Gastrocnemius medialis (tissue), 4 donors: ENCODE results near the gene DIP2C. TPM values are rescaled to one million over a fixed set of nuclear protein-coding genes. Genes with fewer than 3 reads are reported as not detected.
"Not testable (repeated sequence)": the region's sequence is repeated elsewhere in the genome, so short reads cannot be mapped to it uniquely, and the experiment has no call there.

Experiments used
- ATAC-seq, 2 donors: fragments of 150-250 bp; one replicate each; pipeline ENCODE4 v1.9.1; 2016
- DNase-seq, 2 donors: peaks; one replicate each; pipeline ENCODE4 v3.0.0-alpha.2; 2019
- H3K27ac ChIP-seq, 4 donors: fragments of 200-600 bp; sonication (generic); 1 replicate in 1 of 4; 2 replicates in 3 of 4; pipeline ENCODE4 v1.5.1; 2016 to 2018; ENCODE audit warnings: mild to moderate bottlenecking in 2 of 4, moderate library complexity in 1 of 4
- H3K27me3 ChIP-seq, 3 donors: fragments of 200-600 bp; sonication (generic) in 2 of 3; 1 replicate in 1 of 3; 2 replicates in 2 of 3; pipeline versions ENCODE4 v1.5.1 to v1.6.0; 2016 to 2019; ENCODE audit warnings: mild to moderate bottlenecking in 1 of 3, moderate library complexity in 1 of 3
- H3K36me3 ChIP-seq, 2 donors: fragments of 200-600 bp; sonication (generic) in 1 of 2; one replicate each; pipeline ENCODE4 v1.5.1; 2017 to 2018
- H3K4me1 ChIP-seq, 2 donors: fragments of 200-600 bp; sonication (generic) in 1 of 2; one replicate each; pipeline ENCODE4 v1.5.1; 2016 to 2017; ENCODE audit warnings: mild to moderate bottlenecking in 2 of 2
- H3K4me3 ChIP-seq, 4 donors: fragments of 200-600 bp; sonication (generic) in 3 of 4; 1 replicate in 1 of 4; 2 replicates in 3 of 4; pipeline ENCODE4 v1.5.1; 2016 to 2019; ENCODE audit warnings: mild to moderate bottlenecking in 2 of 4
- H3K9me3 ChIP-seq, 3 donors: fragments of 200-600 bp; sonication (generic) in 2 of 3; 1 replicate in 1 of 3; 2 replicates in 2 of 3; pipeline ENCODE4 v1.5.1; 2016 to 2019
- CTCF ChIP-seq, 5 experiments: fragments of 450-650 bp in 3 of 5; fragments of 200-600 bp in 2 of 5; sonication (generic) in 2 of 5; IDR thresholded peaks in 4 of 5; conservative IDR thresholded peaks in 1 of 5; 1 replicate in 4 of 5; 2 replicates in 1 of 5; pipeline ENCODE4 v1.5.1; 2016 to 2019; ENCODE audit warnings: antibody characterized with exemption in 5 of 5, mild to moderate bottlenecking in 3 of 5, moderate library complexity in 3 of 5
- POLR2A ChIP-seq, 2 donors: fragments of 450-650 bp; IDR thresholded peaks; one replicate each; pipeline ENCODE4 v1.6.1; 2017; ENCODE audit warnings: antibody characterized with exemption in 2 of 2, mild to moderate bottlenecking in 2 of 2, moderate library complexity in 2 of 2
- in situ Hi-C, 4 donors: fragments of 200-750 bp; cut with MboI; loops; one replicate each; pipeline versions ENCODE4 v1.15.0 to v1.8.0; 2017; ENCODE audit warnings: low sequenced_read_pairs in 4 of 4
- intact Hi-C: fragments of 100-400 bp; cut with DNase I; formaldehyde crosslinking; loops from one replicate; pipeline ENCODE4 v1.15.1; 2023; ENCODE audit warnings: low total_unique reads
- total RNA-seq, 4 donors: library from RNA; depleted of rRNA; stranded (reverse); fragments of >200 nt; gene quantifications; one replicate each; pipeline versions ENCODE4 v1.1.0 to v1.2.3, GENCODE V29; 2016

The DIP2C gene
- total RNA-seq, 4 donors from 2014 or later: 19.1 to 60.0 (median 30.2) TPM

DNA sequence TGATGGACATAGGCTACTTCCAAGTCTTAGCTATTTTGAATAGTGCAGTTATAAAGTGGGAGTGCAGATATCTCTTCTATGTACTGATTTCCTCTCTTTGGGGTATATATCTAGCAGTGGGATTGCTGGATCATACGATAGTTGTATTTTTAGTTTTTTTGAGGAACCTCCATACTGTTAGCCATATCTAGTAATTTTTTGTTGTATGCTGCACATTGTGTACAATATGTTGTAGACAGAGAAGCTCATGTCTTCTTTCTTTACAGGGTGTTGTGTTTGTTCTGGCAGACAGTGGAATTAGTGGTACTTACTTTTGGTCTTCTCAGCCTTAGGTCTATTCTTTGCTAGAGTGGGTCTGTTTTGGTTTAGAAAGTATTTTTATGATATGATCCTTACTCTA is 13.7 kb upstream of the DIP2C start:
- ATAC-seq: no peak
- no peaks in the 10 kb centered on the region for H3K9me3 ChIP-seq
- TF ChIP-seq CTCF (IDR thresholded peaks at IDR 0.05 in 4 of 5, conservative IDR thresholded peaks at IDR 0.05 in 1 of 5) (no peak), POLR2A (IDR thresholded peaks at IDR 0.05) (no peak)
- no peak overlapping the region for H3K27ac ChIP-seq
- intact Hi-C loops (no loop called here), in situ Hi-C loops (no loop called here)
- no peak overlapping the region for H3K4me3 ChIP-seq
- no peak for DNase-seq
- H3K36me3 ChIP-seq: no peaks in the 10 kb centered on the region
- H3K27me3 ChIP-seq: peaks cover 10 to 24% (median 15%) of the 10 kb centered on the region in 3 donors
- H3K4me1 ChIP-seq: no peaks in the 10 kb centered on the region

GRCh38 chr10:700183-700582 is 10.7 kb upstream of the DIP2C start:
- H3K4me1 ChIP-seq, DNase-seq, ATAC-seq, H3K4me3 ChIP-seq, in situ Hi-C loops, H3K36me3 ChIP-seq, H3K9me3 ChIP-seq, intact Hi-C loops, H3K27ac ChIP-seq: not testable (repeated sequence)
- peaks cover 10 to 32% (median 23%) of the 10 kb centered on the region in 3 donors for H3K27me3 ChIP-seq

- H3K4me3 ChIP-seq: no peak overlapping the region
- H3K27me3 ChIP-seq: peaks cover 10 to 32% (median 23%) of the 10 kb centered on the region in 3 donors
- ATAC-seq: no peak
- no peak overlapping the region for H3K27ac ChIP-seq
- H3K9me3 ChIP-seq: no peaks in the 10 kb centered on the region
- no peak for TF ChIP-seq POLR2A (IDR thresholded peaks at IDR 0.05)
- no peaks in the 10 kb centered on the region for H3K36me3 ChIP-seq
- DNase-seq: no peak
- no peaks in the 10 kb centered on the region for H3K4me1 ChIP-seq
- intact Hi-C loops: no loop called here
- in situ Hi-C loops: loop anchor here in 3 of 4 donors (25.0 kb wide), 1 partner anchor 185 kb away; no protein-coding TSS in a partner anchor
These were observed 7.8 kb upstream of the DIP2C start for GRCh38 chr10:697097-697875.

- ATAC-seq (no peak), DNase-seq (no peak)
- in situ Hi-C loops (loop anchor here in 3 of 4 donors (25.0 kb wide), 1 partner anchor 183 kb away; no protein-coding TSS in a partner anchor), intact Hi-C loops (no loop called here)
- no peaks in the 10 kb centered on the region for H3K4me1 ChIP-seq
- no peaks in the 10 kb centered on the region for H3K36me3 ChIP-seq
- no peaks in the 10 kb centered on the region for H3K9me3 ChIP-seq
- H3K27me3 ChIP-seq: peaks cover 10 to 23% (median 23%) of the 10 kb centered on the region in 3 donors
- H3K4me3 ChIP-seq: no peak overlapping the region
- TF ChIP-seq POLR2A (IDR thresholded peaks at IDR 0.05) (no peak), CTCF (IDR thresholded peaks at IDR 0.05 in 4 of 5, conservative IDR thresholded peaks at IDR 0.05 in 1 of 5) (no peak)
- H3K27ac ChIP-seq: no peak overlapping the region
These were observed 5.9 kb upstream of the DIP2C start for GRCh38 chr10:695396-695795.

- Histone ChIP-seq H3K36me3 (no peaks in the 10 kb centered on the region), H3K27me3 (peaks cover under 1 to 12% (median 11%) of the 10 kb centered on the region in 3 donors), H3K27ac (no peak overlapping the region), H3K4me3 (no peak overlapping the region), H3K9me3 (no peaks in the 10 kb centered on the region), H3K4me1 (no peaks in the 10 kb centered on the region)
- in situ Hi-C loops: loop anchor here in 3 of 4 donors (25.0 kb wide), 1 partner anchor 181 kb away; no protein-coding TSS in a partner anchor
- DNase-seq (no peak), ATAC-seq (no peak)
- TF ChIP-seq CTCF (IDR thresholded peaks at IDR 0.05 in 4 of 5, conservative IDR thresholded peaks at IDR 0.05 in 1 of 5) (no peak), POLR2A (IDR thresholded peaks at IDR 0.05) (no peak)
- intact Hi-C loops: no loop called here
These were observed 4.0 kb upstream of the DIP2C start for GRCh38 chr10:693506-693905.
